ENCODE measurements around the gene CGNL1.

The CGNL1 gene

DNA sequence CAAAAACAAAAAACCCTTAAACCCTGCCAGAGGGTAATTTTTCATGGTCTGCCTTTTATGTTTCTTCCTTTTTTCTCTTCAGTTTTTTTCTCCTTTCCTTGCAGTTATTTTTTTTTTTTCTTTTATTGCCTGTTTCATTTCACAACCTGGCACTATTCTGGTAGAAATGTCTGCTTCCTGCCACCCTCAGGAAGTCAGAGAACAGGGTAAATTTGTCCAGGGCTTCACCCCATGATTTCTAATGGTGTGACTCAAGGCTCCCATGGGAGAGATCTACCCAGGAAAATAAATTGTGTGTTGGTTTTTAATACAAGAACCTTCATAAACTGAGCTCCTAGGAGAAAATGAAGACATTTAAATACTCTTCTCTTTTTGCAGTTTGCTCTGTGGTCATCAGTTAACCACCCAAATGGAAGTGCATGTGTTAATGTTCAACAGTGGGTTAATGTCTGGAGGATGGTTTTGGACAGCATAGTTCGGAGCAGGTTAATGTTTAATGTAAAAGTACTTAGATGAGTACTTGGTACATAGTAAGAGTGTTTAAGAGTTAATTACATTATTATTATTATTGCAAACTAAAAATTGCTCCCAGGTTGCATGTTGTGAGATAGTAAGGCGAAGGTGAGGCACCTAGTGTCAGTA is 45.9 kb downstream of the CGNL1 start:
- no peak for DNase-seq (ENCODE audit: low read depth)

DNA sequence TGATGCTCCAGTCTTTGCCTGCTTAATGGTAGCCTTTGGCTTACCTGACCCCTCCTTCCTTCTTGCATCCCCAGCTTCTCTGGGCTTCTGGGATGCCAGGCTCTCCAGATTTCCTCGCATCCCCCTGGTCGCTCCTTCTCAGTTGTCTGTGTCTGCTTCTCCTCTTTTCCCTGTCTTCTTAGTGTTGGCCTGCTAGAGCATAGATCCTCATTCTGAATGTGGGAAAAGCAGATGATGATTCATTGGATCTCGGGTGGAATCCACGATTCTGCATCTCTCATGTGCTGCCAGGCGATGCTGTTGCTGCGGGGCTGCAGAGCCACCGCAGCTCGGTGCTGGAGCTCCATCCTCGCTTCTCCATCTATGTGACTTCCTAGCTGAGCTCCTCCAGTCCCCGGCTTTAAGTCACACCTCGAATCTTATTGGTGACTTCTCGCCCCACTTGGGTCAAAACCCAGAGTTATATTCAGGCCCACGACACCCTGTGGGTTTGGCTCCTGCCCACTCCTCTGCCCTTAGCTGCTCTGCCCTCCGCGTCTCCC is 47.4 kb downstream of the CGNL1 start:
- no peak for DNase-seq (ENCODE audit: low read depth)

DNA sequence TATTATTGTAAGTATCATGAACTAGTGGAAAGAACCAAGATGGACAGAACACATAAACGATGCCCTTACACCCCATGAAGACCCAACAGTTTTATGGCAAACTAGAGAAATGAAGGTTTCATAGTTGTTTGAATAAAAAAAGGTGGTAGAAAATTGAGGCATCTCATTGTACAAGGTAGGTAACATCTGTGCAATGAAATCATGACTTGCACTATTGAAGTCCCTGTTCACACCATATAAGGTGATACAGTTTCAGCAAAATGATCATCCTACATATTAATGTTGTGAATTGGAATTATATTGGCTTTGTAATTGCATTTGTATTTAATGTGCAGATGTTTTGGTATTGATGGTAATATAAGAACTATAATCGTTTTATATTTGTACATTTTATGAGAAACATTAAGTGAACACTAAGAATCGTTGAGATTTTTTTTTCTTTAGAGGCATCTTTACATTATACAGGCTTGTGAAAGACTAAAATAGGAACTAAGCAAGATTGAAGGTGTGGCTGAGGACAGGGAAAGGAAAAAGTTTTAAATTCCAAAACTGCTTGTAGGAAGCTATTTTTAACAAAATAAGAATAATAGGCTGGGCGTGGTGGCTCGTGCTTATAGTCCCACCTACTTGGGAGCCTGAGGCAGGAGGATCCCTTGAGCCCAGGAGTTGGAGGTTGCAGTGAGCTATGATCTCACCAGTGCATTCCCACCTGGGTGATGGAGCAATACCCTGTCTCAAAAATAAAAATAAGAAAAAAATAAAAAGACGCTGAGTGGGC is 48.5 kb downstream of the CGNL1 start:
- DNase-seq (ENCODE audit: low read depth) = no peak

DNA sequence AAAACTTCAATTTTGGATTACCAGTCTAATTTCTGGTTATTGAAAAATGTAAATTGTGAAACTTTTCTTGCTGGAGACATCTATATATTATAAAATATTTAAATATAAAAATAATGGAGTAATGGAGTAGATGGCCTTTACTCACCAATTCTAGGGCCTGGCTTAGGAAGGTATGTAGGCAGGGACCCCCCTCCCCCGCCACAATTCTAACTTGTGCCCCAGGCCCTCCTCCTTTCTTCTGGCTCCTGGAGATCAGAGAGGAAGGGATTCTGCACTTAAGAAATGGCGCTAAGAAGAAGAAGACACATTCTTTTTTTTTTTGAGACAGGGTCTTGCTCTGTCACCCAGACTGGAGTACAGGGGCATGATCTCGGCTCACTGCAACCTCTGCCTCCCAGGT is 49.5 kb downstream of the CGNL1 start:
- no peak for DNase-seq (ENCODE audit: low read depth)

DNA sequence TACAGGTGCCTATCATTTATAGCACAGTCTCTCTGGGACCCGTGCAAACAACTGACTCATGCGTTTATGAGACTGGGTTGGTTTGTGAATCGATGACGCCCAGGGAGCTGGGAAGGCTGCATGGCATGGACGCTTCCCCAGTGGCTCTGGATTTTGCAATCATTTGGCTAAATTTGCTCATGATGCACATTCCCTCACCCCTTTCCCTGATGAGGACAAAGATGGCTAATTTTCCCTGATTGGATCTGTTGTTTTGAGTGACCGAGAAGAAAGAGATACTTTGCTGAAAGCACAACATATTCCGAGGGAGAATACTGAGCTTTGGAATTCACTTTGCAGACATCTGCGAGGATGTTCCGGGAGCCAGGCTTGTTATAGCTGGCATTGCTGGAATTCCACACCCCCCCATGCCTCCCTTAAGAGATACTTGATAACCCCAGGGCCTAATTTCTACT is 51.1 kb downstream of the CGNL1 start:
- no peak for DNase-seq (ENCODE audit: low read depth)

DNA sequence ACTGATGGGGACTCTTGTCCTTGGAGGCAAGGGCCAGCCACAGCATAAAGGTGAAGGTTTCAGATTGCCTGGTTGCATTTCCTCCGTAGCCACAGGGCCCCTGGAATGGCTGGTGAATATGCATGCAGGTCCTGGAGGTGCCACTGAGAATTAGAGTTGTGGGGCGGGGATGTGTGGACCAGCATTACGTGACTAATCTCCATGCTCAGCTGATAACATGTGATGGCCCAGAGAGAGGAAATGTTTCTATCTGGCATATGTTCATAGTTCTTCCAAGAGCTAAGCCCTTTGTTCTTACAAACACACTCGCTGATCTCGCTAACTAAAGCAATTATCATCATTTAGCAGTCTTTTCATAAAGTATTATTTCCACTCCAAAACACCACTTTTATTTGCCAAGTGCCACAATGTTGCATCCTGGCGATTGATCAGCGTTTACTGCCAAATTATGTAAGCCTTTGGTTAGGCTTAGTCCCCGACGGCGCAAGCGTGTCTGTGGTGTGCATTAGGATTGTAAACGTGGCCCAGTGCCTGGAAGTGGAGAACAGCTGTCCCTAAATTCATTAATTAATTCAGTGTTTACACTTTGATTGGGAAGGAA is 55.9 kb downstream of the CGNL1 start:
- no peak for DNase-seq (ENCODE audit: low read depth)

DNA sequence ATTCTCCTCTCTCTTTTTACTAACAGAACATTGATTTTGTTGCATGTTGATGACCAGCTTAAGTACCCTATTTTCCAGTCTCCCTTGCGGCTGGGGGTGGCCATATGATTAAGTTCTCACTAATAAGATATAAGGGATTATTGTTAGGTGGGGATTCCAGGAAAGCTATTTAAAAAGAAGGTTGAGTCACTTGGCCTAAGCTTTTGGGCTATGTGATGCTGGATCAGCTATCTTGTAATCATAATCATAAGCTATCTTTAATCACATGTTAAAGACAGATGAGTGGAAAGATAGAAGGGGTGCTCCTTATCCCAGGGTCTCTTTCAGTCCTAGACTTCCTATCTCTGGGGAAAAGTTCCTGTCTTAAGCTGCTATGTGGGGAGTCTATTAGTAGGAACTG is 59.9 kb downstream of the CGNL1 start:
- DNase-seq (ENCODE audit: low read depth) = no peak

DNA sequence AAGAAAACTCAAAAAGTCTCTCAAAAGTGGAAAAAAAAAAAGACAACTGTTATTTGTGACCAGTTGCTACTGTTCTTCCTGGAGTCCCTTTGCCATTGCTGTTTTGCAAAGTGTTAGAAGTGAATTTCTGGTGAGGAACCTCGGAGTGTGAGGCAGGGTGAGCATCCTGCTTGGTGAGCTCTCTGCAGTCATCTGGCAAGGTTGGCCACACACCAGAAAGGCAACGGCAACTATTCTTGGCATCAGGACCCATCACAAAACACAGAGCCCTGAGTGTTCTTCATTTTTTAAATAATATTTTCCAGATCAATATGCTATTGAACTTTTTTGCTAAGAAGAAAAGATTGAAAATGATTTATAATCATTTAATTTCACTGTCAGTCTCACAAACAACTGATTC is 60.7 kb downstream of the CGNL1 start:
- DNase-seq (ENCODE audit: low read depth) = no peak

DNA sequence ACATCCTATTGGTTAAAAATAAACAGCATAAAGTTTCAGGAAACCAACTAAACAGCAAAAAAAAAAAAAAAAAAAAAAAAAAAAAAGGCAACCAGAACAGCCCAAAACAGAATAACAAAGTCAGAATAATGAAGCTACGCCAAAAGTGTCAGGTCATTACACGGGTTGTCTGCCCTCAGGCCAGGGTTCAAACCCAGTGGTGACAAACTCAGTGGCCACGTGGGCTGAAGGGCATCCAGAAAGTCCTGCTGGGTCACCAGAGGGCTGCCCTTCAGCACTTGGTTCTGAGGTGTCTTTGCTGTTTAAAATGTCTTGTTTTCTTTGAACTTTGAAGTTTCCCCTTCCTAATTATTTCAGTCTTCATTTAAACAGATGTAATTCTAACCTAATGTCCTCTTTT is 61.3 kb downstream of the CGNL1 start:
- DNase-seq (ENCODE audit: low read depth) = no peak

DNA sequence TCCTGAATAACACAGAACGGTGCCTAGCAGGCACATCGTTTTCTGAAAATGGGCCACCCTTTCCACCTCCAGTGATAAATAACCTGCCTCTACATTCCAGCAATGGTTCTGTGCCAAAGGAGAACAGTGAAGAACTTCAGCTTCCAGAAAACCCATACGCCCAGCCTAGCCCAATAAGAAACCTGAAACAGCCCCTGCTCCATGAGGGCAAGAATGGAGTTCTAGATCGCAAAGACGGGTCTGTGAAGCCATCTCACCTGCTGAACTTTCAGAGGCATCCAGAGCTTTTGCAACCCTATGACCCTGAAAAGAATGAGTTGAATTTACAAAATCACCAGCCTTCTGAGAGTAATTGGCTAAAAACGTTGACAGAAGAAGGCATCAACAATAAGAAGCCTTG is 61.9 kb downstream of the CGNL1 start:
- DNase-seq (ENCODE audit: low read depth) = no peak

DNA sequence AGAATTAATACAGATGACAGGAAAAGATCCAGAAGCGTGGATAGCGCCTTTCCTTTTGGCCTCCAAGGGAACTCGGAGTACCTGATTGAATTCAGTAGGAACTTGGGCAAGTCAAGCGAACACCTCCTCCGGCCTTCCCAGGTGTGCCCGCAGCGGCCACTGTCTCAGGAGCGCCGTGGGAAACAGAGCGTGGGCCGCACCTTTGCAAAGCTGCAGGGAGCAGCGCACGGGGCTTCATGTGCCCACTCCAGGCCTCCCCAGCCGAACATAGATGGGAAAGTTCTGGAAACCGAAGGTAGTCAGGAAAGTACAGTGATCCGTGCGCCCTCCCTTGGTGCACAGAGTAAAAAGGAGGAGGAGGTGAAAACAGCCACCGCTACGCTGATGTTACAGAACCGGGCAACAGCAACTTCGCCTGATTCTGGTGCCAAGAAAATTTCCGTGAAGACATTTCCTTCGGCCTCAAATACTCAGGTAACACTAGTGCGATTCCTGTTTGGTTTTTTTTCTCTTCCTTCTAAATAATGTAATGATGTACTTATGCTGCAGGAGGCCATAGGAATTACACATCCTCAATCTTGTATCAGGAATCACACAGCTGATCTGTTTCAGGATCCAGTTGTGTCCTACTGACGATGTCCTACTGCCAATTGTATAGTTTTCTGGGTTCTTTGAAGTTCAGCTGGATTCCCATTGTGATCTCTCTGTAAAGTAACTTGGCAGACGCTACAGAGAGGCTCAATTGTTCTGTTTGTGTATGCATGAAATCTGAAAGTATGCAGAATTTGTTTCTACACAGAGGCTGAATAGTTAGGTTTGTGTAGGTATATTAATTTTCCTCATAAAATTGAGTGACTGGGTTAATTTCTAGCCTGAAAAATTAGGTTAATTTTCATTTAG is 63.1 kb downstream of the CGNL1 start:
- DNase-seq (ENCODE audit: low read depth) = no peak

DNA sequence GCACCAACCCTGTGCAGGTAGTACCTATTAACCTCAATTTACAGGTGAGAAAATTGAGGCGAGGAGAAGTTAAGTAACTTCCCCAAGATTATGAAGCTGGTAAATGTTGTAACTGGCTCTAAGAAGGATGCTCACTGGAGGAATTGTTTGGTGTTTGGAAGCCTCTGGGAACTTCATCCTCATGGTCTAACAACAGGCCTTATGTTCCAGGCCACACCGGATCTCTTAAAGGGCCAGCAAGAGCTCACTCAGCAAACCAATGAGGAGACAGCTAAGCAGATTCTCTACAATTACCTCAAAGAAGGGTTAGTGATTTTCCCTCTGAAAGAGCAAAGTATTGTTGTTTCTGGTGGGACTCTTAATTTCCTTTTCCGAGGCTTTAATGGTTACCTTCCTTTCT is 63.9 kb downstream of the CGNL1 start:
- DNase-seq (ENCODE audit: low read depth) = no peak

DNA sequence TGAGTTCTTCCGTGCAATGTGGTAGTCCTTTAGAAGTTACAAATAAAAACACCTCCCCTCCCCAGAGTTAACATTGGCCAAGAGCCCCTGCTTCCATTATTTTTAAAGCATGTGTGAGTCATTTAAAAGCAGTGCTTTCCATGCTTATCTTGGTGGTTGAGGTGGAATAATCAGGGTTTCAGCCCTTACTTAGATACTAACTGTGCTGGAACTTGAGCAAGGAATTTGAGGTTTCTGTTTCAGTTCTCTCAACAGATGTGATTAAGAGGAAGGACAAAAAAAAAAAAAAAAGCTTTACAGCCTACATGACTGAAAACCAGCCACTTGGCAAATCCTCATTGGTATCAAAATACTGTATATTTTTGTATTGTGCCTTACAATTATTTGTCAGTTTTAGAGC is 64.5 kb downstream of the CGNL1 start:
- DNase-seq (ENCODE audit: low read depth) = no peak

DNA sequence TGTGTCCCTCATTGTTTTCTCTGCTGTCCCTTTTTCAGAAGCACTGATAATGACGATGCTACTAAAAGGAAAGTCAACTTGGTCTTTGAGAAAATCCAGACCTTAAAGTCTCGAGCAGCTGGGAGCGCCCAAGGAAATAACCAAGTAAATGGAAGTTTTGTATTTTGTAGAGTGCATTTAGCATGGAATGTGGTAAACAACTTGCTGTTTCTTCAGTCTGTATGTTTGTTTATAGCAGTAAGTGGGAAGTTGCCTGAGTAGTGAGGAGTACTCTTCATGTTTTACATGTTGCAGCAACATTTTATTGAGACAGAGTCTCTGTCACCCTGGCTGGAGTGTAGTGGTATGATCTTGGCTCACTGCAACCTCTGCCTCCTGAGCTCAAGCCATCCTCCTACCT is 66.0 kb downstream of the CGNL1 start:
- DNase-seq (ENCODE audit: low read depth) = no peak

DNA sequence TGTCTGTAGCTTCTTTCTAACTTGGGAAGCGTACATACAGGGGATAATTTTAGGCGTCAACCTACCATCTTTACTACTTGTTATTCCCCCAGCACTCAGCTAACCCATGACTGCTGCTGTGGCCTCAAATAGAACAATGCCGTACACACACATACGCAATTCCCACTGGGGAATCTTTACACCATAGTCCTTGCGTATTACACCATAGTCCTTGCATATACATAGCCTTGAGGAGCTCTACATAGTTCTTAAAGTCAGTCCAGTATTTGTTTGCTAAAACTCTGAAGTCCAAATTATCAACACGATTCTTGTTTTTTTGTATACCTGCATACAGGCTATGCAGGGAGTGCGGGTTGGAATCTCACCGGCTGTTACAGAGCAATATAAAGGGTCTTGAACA is 67.2 kb downstream of the CGNL1 start:
- DNase-seq (ENCODE audit: low read depth) = no peak

DNA sequence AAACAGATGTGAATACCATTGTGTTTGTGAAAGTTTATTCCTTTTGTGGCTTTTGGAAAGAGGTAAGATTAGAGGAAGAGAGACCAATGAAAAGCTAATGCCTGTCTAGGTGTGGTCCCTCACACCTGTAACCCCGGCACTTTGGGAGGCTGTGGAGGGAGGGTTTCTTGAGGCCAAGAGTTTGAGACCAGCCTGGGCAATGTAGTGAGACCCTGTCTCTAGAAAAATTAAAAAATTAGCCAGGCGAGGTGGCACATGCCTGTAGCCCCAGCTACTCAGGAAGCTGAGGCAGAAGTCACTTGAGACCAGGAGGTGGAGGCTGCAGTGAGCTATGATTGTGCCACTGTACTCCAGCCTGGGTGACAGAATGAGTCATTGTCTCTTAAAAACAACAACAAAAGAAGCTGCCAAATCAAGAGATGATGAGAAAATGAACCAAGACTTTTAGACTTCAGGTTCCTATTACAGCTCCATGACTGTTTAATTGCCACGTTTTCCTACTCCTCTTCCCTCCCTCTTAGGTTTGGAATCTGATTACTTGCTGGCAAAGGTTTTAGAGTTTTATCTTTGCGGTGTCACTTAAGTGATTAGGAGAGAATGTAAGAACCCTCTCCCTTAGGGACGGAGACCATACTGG is 68.7 kb downstream of the CGNL1 start:
- DNase-seq (ENCODE audit: low read depth) = no peak

DNA sequence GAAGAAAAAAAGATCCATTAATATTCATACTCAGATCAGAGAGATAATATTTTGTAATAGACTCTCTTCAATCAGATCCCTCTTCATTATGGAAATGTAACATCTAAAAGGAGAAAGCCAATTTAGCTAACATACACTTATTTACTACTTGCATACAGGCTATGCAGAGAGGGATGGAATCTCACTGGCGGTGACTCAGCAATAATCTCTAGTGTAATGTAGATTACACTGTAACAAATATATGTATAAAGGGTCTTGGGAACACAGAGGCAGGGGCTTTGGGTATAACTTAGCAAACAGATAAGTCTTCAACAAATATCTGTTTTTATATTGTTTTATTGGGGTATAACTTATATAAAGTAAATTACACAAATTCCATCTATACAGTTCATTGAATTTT is 69.6 kb downstream of the CGNL1 start:
- no peak for DNase-seq (ENCODE audit: low read depth)

DNA sequence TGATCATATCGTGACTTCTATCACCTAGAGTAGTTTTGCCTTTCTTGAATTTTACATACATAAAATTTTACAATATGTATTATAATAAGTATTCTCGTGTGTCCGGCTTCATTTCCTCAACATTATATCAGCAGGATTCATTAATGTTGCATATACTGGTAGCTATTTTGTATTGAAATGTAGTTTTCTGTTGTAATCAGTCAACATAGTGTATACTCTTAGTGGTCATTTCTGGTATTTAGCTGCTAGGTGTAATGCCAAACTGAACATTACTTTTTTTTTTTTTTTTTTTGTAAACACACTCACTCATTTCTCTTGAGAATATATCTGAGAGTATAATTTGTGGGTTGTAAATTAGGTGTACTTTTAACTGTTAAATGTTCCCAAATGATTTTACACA is 70.1 kb downstream of the CGNL1 start:
- no peak for DNase-seq (ENCODE audit: low read depth)

DNA sequence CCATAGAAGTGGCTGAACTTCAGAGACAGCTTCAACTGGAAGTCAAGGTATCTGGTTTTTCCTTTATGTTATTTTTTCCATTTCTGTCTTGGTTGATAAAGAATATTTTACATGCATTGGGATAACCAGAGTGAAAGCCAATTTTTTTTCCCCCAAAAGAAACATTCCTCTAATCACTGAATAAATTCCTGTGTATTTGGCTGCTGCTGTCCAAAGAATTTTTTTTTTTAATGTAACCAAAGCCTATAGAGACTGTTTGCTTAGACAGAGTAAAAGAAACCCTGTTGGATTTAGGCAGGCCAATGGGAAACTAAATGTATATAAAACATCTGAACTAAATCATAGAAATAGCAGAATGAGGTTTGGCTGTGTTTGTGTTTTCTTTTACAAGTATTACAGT is 75.2 kb downstream of the CGNL1 start:
- no peak for DNase-seq (ENCODE audit: low read depth)

DNA sequence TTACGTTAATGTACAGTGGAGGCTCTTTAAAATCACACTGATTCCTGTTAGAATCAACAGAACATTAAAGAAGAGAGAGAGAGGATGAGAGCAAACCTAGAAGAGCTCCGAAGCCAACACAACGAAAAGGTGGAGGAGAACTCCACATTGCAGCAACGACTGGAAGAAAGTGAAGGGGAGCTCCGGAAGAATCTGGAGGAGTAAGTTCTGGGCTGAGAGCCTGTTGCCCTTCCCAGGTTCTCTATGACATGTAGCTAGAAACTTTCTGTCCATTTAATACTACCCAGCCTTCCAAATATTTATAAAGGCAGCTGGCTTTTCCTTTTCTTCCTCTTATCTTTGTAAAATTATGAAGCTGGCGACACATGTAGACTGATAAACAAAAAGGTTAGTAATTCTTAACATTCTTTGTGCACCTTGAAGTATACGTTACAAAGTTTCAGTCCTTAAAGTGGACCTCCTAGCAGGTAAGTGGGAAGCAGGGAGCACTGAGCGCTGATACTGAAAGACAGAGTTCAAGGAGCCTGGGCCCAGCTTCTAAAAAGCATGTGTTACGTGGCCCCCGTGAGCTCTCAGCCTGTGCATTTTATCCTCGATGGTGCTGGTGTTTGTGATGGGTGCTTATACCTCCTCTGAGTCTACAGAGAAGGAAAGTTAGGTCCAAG is 75.9 kb downstream of the CGNL1 start:
- no peak for DNase-seq (ENCODE audit: low read depth)

DNA sequence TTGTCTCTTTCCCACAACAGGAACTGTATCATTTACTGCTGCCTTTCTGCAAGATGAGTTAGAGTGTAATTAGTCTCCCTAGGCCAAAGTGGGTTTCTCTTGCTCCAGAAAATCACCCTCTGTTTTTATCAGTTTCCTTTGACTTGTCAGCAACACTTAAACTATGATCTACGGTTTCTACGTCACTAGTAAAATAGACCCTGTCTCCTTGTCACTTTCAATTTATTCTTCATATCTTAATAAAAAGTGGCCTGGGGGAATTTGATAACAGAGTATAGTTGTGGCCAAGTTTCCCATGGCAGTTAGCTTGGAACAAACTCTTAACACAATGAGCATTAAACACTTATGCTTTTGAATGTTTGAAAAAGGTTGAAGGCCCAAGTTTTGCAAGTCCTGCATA is 79.6 kb downstream of the CGNL1 start:
- no peak for DNase-seq (ENCODE audit: low read depth)

Data from activated T-cell treated with anti-CD3 and anti-CD28 coated beads for 48 hours (primary cell).